Measurements from ENCODE around the gene TIGD1.
A peak's percentile ranks its signal among the peaks of the same experiment; 100 is the strongest.

The TIGD1 gene

GRCh38 chr2:232578626-232579025, 28.3 kb upstream of the TIGD1 start:
- ATAC-seq = no peak
- TF ChIP-seq ESRRG (CRISPR knock-in tag; IDR thresholded peaks at IDR 0.05) = no peak

- no peak for ATAC-seq
- TF ChIP-seq TOX (CRISPR knock-in tag; IDR thresholded peaks at IDR 0.05; ENCODE audit: borderline replicate concordance) = no peak
- no peak for TF ChIP-seq TCF4 (CRISPR knock-in tag; IDR thresholded peaks at IDR 0.05; ENCODE audit: borderline replicate concordance)
- TF ChIP-seq GLIS3 (CRISPR knock-in tag; IDR thresholded peaks at IDR 0.05) = no peak
- no peak for TF ChIP-seq ARNTL (CRISPR knock-in tag; IDR thresholded peaks at IDR 0.05; ENCODE audit: borderline replicate concordance, low read depth)
These were observed 27.5 kb upstream of the TIGD1 start for GRCh38 chr2:232577841-232578240.

GRCh38 chr2:232576995-232577394, 26.6 kb upstream of the TIGD1 start:
- no peak for ATAC-seq
- TF ChIP-seq ZFP30 (CRISPR knock-in tag; IDR thresholded peaks at IDR 0.05) = no peak
- no peak for TF ChIP-seq ZNF8 (CRISPR knock-in tag; IDR thresholded peaks at IDR 0.05)
- TF ChIP-seq ESRRG (CRISPR knock-in tag; IDR thresholded peaks at IDR 0.05) = no peak
- no peak for TF ChIP-seq PPARA (CRISPR knock-in tag; IDR thresholded peaks at IDR 0.05; ENCODE audit: borderline replicate concordance)
- no peak for TF ChIP-seq ZNF565 (CRISPR knock-in tag; conservative IDR thresholded peaks at IDR 0.05; ENCODE audit: low read depth)
- TF ChIP-seq TSHZ2 (CRISPR knock-in tag; IDR thresholded peaks at IDR 0.05) = no peak
- no peak for TF ChIP-seq TCF4 (CRISPR knock-in tag; IDR thresholded peaks at IDR 0.05; ENCODE audit: borderline replicate concordance)
- TF ChIP-seq CSDC2 (CRISPR knock-in tag; IDR thresholded peaks at IDR 0.05) = no peak
- TF ChIP-seq CSRNP3 (CRISPR knock-in tag; IDR thresholded peaks at IDR 0.05) = no peak
- no peak for TF ChIP-seq ZNF70 (CRISPR knock-in tag; IDR thresholded peaks at IDR 0.05)
- TF ChIP-seq GLIS3 (CRISPR knock-in tag; IDR thresholded peaks at IDR 0.05) = no peak
- TF ChIP-seq SNAI2 (CRISPR knock-in tag; IDR thresholded peaks at IDR 0.05) = no peak
- TF ChIP-seq OSR1 (CRISPR knock-in tag; IDR thresholded peaks at IDR 0.05) = no peak

GRCh38 chr2:232575404-232575746, 25.0 kb upstream of the TIGD1 start:
- ATAC-seq = no peak
- no peak for TF ChIP-seq SNAI2 (CRISPR knock-in tag; IDR thresholded peaks at IDR 0.05)

GRCh38 chr2:232574674-232575403, 24.5 kb upstream of the TIGD1 start:
- no peak for TF ChIP-seq ISL1 (CRISPR knock-in tag; IDR thresholded peaks at IDR 0.05)
- no peak for TF ChIP-seq CSRNP3 (CRISPR knock-in tag; IDR thresholded peaks at IDR 0.05)
- TF ChIP-seq BACH2 (CRISPR knock-in tag; IDR thresholded peaks at IDR 0.05; ENCODE audit: borderline replicate concordance) = no peak
- no peak for TF ChIP-seq GLIS3 (CRISPR knock-in tag; IDR thresholded peaks at IDR 0.05)
- ATAC-seq = peak; percentile 27; the same call in 1 of the 3 replicates

- ATAC-seq = no peak
- TF ChIP-seq POU6F1 (CRISPR knock-in tag; IDR thresholded peaks at IDR 0.05; ENCODE audit: borderline replicate concordance, low read depth) (no peak), ESRRG (CRISPR knock-in tag; IDR thresholded peaks at IDR 0.05) (no peak), ZC3H10 (CRISPR knock-in tag; IDR thresholded peaks at IDR 0.05) (no peak), ZNF70 (CRISPR knock-in tag; IDR thresholded peaks at IDR 0.05) (no peak), CREB5 (CRISPR knock-in tag; IDR thresholded peaks at IDR 0.05; ENCODE audit: low read depth) (no peak), ARNTL (CRISPR knock-in tag; IDR thresholded peaks at IDR 0.05; ENCODE audit: borderline replicate concordance, low read depth) (no peak), ZFP30 (CRISPR knock-in tag; IDR thresholded peaks at IDR 0.05) (no peak), PPARA (CRISPR knock-in tag; IDR thresholded peaks at IDR 0.05; ENCODE audit: borderline replicate concordance) (no peak), OSR1 (CRISPR knock-in tag; IDR thresholded peaks at IDR 0.05) (no peak), ISL1 (CRISPR knock-in tag; IDR thresholded peaks at IDR 0.05) (no peak), ZFP3 (CRISPR knock-in tag; IDR thresholded peaks at IDR 0.05) (no peak), TCF4 (CRISPR knock-in tag; IDR thresholded peaks at IDR 0.05; ENCODE audit: borderline replicate concordance) (no peak), SNAI2 (CRISPR knock-in tag; IDR thresholded peaks at IDR 0.05) (no peak), GLIS3 (CRISPR knock-in tag; IDR thresholded peaks at IDR 0.05) (no peak)
These were observed 23.5 kb upstream of the TIGD1 start for GRCh38 chr2:232573771-232574435.

Measured in SK-N-SH treated with all-trans-retinoic acid at 6 μM for 48 hours (cell line).